DMS153 (cell line): ENCODE data around the gene CASP10.

Experiments
- DNase-seq: peaks from one replicate; lab custom pipeline; 2025; lab: John Stamatoyannopoulos, UW

CASP10 gene

DNA sequence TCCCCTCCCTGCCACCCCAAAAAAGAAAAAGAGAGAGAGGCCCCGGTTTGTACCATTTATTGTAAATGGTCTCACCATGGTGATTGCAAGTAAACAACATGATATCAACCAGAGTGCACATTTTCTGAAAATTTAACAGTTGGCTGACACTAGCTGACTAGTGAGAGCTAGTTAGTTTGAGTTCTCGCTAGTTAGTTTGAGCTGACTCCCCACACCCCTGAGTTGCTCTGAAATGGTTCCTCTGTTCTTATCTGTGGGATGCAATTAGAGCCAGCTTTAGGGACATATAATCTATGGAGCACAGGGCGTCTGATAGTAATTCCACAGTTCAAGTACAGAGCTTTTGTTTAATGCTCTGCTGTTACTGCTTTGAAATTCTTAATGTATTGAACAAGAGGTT, 13.1 kb downstream of the CASP10 start:
- DNase-seq, result no peak

DNA sequence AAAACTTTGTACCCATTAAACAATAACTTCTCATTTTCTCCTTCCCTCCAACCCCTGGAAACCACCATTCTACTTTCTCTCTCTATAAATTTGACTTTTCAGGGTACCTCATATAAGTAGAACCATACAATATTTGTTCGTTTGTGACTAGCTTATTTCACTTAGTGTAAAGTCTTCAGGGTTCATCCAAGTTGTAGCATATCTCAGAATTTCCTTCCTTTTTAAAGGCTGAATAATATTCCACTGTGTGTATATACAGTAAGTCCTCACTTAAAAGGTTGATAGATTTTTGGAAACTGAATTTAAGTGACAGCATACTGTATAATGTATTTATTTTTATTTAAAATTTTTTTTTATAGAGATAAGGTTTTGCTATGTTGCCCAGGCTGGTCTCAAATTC, 13.9 kb downstream of the CASP10 start:
- DNase-seq, result no peak

DNA sequence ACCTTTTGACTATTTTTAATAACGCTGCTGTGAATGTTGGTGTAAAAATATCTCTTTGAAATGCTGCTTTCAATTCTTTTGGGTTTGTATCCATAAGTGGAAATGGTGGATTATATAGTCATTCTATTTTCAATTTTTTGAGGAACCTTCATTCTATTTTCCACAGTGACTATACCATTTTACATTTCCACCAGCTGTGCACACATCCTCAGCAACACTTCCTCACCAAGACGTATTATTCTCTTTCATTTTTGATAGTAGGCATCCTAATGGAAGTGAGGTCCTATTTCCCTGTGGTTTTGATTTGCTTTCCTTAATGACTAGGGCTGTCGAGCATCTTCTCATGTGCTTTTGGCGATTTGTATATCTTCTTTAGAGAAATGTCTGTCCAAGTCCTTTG, 14.8 kb downstream of the CASP10 start:
- no peak for DNase-seq

DNA sequence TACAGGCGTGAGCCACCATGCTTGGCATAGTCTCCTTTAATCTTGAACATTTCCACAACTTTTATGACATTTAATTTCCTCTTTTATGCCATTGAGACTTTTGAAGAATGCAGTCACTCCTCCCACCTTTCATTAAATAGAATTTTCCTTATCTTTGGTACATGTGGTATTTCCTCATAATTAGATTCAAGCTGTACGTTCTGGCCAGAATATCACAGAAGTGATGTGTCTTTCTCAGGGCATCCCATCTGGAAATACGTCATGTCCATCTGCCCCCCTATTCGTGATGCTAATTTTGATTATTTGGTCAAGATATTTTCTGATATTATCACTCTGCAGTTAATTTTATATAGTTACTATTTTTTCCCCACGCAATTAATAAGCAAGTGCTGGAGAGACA, 16.9 kb downstream of the CASP10 start:
- no peak for DNase-seq

DNA sequence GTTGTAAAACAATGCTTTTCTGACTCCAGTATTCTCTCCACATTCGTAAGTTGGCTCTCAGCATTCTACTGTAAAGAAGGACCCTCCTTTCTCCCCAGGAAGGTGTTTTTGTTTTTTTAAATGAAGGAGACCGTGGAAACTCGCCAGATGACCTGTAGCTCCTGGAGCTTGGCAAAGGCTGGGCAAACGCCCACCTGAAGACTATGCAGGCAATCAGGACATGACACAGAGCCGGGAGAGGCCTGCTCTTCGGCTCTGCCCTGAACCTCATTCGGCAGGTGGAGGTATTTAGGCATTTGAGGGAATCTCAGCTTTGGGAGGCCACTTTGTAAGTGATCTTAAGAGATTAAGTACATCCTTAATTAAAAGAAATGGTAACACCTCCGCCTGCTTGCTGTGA, 17.4 kb downstream of the CASP10 start:
- no peak for DNase-seq

DNA sequence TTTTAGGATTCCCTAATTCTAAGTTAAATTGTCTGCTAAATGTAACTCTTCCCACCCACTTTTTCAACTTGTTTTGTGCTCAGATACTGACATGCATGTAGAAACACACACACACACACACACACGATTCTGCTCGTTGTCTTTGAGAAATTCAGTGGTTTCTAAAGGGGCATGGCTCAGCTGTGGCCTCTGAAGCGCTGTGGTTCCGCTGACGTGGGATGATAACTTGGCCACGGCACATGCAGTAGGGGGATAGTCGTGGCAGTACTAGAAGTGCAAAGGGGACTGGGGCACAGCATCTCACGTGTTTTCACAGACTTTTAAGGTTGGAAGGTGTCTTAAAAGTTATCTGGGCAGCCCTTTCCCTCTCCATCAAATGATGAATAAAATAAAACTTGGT, 18.4 kb downstream of the CASP10 start:
- no peak for DNase-seq

DNA sequence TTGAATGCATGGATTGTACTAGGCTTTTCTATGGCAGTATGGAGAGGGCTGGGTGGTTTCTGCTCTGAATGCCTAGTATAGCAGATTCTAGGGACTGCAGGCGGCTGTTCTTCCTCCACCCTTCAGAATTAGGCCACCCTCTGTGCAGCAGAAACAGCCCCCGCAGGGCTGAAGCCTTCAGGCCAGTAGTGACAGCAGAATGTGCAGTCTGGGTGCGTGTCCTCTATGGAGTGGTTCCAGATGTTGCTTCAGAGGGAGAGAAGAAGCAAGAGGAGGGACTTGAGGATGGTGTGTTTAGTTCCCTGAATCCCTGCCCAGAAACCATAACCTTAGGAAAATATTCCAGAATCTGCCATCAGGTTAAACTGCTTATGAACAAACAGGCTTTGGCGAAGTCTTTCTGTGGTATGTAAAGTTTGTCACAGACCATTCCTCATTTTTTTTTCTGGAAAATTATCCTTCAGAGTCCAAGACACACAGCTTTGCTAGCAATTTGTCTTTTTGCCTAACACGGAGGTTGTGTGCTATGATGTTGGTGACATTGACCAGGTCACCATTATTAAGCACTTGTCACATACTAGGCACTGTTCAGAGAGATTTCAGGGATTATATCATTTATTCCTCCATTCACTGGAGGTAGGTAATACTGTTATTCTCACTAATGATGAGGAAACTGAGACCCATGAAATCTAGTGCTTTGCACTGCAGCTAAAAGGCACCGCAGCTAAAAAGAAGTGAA, 21.1 kb downstream of the CASP10 start:
- no peak for DNase-seq

DNA sequence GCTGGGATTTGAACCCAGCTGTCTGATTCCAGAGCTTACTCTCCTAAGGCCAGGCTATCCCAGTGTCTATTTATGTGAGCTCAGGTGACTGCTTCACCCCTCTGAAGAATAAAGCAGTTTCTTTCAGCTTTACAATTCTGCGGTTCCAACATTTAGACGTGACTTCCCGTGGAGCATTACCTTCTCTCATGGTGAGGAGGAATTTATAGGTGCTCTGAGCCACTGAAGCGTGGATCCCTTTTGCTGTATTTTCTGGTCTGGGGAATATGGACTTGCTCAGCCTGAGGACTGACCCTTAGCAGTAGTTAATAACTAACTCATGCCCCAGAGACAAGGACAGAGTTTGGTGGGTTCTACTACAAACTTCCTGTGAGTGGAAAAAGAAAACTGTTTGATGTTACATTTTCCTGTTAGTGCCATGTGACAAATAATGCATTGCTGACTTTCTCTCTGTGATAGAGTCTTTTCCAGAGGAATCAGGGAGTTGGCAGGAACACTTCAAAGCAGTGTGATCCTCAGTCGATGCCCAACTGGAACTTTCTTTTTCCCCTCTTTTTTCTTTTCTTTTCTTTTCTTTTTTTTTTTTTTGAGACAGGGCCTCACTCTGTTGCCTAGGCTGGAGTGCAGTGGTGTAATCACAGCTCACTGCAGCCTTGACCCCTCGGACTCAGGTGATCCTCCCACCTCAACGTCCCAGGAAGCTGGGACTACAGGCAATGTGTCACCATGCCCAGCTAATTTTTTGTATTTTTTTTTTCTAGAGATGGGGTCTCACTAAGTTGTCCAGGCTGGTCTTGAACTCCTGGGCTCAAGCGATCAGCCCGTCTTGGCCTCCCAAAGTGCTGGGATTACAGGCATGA, 21.9 kb downstream of the CASP10 start:
- no peak for DNase-seq

DNA sequence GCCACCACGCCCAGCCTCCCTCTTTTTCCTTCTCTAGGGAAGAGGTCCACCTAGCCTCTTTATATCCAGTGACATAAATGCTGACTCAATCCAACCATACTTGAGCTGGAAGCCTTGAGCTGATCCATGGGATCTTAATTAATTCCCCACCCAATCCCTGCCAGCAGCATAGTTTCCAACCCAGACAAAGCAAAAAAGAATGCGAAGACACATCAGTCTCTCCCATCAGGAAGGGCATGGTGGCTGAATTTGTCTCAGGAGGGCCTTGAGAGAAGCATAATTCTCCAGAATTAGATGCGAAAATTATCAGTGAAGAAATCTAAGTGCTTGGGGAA, 22.5 kb downstream of the CASP10 start:
- DNase-seq, result no peak

DNA sequence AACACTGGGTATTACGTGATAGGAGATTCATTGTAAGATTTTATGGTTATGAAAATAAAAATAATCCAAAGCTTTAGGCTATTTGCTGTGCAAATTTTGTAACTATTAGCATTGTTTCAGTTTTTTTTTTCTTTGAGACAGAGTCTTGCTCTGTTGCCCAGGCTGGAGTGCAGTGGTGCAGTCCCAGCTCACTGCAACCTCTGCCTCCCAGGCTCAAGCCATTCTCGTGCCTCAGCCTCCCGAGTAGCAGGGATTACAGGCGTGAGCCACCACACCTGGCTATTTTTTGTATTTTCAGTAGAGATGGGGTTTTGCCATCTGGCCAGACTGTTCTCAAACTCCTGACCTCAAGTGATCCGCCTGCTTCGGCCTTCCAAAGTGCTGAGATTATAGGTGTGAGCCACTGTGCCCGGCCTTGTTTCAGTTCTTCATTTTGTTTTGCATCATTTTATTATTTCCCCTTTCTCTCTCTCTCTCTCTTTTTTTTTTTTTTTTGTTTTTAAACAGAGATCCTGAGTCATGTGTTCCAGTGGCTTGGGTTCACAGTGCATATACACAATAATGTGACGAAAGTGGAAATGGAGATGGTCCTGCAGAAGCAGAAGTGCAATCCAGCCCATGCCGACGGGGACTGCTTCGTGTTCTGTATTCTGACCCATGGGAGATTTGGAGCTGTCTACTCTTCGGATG, 25.8 kb downstream of the CASP10 start:
- no peak for DNase-seq

DNA sequence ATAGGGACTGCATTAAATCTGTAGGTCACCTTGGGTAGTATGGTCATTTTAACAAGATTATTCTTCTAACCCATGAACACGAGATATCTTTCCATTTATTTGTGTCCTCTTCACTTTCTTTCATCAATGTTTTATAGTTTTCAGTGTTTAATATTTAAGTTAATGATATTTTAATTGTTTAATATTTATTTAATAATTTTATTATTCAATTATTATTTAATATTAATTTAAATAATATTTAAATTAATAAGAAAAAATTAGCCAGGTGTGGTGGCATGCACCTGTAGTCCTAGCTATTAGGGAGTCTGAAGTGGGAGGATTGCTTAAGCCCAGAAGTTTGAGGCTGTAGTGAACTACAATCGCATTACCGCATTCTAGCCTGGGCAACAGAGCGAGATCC, 33.0 kb downstream of the CASP10 start:
- DNase-seq, result no peak

DNA sequence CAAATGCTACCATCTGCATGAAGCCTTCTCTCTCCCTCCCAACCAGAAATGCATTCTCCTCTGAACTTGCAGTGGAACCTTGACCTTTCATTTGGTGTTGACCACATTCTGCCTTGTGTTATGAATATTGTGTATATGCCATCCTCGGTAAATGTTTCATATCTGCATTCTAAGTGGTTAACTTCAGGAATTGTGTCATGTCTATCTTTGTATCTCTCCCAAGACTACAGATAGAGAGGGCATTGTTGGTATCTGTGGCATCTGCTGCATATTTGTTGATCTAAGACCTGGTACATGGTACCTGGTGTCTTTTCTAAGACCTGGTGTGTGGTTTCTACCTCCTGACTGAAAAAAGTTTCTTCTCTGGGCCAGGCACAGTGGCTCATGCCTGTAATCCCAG, 34.0 kb downstream of the CASP10 start:
- DNase-seq, result no peak

DNA sequence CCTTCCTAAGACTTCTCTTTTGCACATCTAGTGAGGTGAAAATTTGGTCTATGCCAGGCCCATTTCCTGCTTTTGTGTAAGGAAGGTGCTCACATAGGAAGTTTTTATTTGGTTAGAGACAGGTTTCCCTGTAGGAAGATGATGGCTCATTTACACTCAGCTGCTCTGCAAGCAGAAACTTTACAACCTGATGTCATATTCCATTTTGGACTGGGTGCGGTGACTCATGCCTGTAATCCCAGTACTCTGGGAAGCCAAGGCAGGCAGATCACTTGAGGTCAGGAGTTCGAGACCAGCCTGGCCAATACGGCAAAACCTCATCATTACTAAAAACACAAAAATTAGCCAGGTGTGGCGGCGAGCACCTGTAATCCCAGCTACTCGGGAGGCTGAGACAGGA, 35.8 kb downstream of the CASP10 start:
- DNase-seq, result peak; percentile 19

DNA sequence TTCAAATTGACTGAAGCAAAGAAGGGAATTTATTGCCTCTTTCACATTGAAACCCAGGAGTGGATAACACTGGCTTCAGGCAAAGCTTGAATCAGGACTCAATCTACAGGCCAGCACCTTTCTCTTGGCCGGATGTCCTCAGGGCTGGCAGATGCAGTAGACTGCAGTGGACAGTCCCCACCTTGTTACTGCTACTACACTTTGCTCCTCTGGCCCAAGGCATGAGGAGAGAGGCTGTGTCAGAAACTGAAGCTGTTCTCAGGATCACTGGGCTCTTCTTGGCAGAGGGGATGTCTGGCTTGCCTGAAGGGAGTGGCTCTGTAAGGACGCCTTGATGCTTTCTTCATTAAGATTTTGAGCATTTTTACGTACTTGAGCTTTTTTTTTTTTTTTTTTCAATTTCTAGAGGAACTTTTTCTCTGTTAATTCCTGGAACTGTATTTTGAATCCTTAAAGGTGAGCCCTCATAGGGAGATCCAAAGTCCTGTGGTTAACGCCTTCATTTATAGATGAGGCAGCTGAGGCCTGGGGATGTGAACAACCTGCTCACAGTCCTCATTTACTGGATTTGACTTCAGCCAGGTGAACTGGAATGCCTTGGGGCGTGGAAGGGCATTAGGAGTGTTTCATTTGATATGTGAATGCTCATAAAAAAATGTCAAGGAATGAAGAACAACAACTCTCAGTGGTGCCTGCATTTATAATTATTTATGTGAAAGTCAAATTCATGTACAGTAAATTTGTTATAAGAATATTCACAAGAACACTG, 36.6 kb downstream of the CASP10 start:
- no peak for DNase-seq

DNA sequence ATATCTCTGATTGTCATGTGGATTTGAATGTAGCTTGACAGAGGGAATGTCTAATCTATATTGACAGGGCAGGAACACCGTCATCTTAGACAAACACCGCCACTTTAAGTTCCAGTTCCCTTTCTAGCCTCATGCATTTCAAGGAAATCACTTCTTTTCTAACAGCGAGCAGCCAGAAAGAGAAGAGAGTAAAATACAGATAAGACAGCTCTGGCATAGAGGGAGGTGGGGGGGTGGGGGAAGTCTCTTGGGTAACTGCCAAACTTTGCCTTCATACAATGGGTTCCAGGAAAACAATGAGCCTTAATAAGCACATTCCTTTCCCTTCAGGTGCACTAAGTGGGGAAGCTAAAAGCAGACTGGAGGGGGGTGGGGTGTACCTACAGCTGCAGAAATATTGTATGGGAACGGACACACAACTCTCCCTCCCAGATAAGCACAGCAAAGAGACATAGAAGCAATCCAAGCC, 37.2 kb downstream of the CASP10 start:
- peak; percentile 14 for DNase-seq

DNA sequence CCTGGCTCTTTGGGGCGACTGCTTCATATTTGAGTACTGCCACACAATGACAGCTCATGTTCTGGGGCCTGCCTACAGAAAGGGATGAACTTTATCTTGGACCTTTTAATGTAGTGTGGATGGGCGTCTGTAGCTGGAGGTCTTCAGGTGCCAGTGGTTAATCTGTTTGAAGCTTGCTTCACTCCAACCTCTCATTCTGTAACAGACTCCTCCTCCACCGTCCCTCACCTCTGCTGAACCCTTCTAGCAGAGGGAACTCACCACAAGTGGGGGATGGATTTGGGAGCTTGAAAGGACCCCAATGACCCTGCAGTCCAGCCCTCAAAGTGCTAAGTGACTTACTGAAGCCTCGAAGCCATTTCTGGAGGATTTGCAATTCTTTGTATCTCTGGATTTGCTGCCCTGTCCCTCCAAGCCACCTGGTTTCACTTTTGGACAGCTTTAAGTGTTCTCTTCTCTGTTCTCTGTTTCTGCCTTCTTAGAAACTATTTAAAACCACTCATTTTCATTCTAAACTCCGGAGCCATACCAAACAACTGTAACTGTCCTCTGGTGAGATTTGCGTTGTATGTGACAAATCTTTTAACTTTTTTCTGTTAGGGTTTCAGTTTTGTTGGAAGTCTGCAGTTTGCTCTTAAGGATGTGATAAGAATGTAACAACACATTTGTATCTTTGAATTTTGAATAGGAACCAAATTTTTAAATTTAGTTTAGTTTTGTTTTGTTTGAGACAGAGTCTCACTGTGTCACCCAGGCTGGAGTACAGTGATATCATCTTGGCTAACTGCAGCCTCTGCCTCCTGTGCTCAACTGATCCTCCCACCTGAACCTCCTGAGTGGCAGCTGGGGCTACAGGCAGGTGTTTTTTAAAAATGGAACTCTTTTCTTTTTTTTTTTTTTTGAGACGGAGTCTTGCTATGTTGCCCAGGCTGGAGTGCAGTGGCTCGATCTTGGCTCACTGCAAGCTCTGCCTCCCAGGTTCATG, 40.4 kb downstream of the CASP10 start:
- DNase-seq, result no peak

DNA sequence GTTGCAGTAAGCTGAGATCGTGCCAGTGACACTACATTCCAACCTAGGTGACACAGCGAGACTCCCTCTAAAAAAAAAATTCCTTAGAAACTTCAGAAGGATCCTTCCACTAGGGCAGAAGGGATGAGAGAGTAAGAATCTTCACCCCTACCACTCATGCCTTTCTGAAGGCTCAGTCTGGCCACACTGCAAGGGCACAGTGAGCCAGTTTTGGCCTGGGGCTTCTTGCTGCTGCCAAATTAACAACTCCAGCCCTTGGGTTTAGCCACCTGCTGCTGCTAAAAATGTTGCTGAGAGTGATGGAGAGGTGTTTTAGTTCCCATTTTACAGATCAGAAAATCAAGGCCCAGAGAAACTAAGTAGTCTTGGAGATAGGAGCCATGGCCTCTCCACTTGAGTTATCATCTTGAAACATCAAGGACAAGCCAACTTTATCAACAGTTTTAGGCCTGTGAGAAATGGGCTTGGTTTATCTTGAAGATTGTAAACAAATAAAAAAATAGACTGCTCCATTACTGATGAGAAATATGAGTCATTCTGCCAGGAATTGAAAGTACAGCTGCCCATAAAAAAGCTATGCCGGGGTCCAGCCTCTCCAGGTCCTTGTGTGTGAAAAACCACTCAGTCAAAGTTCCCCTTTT, 45.5 kb downstream of the CASP10 start:
- no peak for DNase-seq

DNA sequence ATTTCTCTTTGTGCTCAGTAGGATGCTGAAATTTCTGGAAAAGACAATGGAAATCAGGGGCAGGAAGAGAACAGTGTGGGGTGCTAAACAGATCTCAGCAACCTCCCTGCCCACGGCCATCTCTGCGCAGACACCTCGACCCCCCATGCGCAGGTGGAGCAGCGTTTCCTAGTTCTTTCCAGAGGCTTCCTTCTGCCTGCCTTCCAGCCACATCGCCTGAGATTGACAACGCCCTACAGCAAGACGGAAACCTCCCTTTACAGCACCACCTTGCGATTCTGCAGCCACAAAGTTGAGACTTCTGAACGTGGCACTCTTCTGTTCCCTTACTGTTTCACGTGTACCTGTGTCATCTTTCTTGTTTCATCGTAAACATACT, 46.0 kb downstream of the CASP10 start:
- DNase-seq, result no peak

DNA sequence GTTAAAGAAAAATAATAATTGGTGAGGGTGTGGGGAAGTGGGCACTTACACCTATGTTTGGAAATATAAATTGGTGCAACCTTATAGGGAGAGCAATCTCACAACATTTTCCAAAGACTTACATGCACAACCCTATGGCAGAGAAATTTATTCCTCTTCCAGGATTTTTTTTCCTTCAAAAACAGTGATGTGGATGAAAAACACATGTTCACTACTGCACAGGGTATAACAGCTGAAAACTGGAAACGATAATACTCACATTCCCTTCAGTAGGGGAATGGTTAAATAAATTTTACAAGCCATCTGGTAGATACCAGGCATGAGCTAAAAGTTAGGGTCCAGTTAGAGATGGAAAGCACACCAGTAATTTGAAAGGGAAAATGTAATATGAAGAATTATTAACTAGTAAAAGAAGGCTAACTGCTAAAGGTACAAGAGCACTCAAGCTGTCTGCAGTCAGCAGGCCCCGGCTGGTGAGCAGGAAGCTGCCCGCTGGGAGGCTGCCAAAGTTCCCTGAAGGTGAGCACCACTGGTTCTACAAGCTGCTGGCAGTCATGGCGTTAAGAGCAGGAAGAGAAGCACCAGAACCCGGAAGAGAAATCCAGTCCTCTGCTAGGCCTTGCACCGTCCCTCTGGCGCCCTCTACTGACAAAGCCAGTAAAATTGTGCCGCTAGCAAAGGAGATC, 49.0 kb downstream of the CASP10 start:
- peak; percentile 96 for DNase-seq

DNA sequence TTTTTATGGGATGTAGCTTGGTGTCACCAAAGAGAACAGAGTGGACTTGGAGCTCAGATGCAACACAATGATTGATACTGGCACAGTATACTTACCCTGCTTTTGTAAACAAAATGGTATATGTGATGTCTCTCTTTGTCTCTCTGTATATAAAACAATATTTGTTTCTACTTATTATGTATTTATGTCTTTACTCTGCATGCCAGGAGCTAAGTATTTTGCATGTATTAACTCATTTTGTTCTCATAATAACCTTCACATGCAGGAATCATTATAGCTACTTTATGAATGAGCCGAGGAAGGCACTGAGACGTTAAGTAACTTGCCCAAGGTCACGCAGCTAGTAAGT, 49.5 kb downstream of the CASP10 start:
- no peak for DNase-seq
